HT-29 (cell line): ENCODE measurements around the gene ADAMTS17. TPM values are rescaled to one million over a fixed set of nuclear protein-coding genes. Genes with fewer than 3 reads are reported as not detected.
"Not testable (repeated sequence)": the region's sequence is repeated elsewhere in the genome, so short reads cannot be mapped to it uniquely, and the experiment has no call there.

Experiments used
- DNase-seq: peaks from one replicate; pipeline ENCODE4 v3.0.0-alpha.2; 2015; ENCODE audit warnings: low spot score
- total RNA-seq: library from RNA; depleted of rRNA; stranded (reverse); fragments of >200 nt; shearing (Covaris generic); gene quantifications from 2 replicates; pipeline ENCODE4 v1.2.3, GENCODE V29; 2014

The ADAMTS17 gene
- total RNA-seq, 1 experiment from 2014 or later: 3.0 TPM

DNA sequence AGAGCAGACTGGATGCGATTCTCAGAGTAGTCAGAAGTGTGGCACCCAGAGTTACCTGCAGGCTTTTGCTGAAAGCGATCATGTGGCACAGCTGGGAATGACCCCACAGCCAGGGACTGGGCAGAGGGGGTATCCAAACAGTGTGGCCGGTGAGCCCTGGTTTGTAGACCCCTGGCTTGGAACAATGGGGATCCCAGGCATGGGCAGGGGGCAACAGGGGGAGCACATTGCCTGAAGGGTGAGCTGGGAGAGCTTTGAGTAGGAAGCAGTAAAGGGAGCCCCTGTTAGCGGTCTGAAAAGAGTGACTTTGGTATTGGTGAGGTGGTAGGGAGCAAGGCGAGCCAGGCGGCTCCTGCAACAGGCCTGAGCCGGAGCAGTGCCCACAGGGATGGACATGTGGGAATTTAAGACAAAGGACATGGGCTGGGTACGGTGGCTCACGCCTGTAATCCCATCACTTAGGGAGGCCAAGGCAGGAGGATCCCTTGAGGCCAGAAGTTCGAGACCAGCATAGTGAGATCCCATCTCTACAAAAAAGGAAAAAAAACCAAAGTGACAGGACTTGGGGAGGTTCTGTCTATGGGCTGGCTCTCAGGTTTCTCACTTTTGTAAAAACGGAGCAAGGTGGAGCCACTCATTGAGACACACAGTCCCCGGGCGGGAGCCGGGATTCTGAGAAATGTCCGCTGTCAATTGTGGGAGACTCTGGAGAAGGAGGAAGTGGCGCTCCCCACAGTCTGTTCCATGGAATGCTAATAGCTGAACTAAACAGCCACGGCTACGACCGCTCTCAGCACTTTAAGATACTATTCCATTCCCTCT lies 384.7 kb downstream of the ADAMTS17 start:
- no peak for DNase-seq

DNA sequence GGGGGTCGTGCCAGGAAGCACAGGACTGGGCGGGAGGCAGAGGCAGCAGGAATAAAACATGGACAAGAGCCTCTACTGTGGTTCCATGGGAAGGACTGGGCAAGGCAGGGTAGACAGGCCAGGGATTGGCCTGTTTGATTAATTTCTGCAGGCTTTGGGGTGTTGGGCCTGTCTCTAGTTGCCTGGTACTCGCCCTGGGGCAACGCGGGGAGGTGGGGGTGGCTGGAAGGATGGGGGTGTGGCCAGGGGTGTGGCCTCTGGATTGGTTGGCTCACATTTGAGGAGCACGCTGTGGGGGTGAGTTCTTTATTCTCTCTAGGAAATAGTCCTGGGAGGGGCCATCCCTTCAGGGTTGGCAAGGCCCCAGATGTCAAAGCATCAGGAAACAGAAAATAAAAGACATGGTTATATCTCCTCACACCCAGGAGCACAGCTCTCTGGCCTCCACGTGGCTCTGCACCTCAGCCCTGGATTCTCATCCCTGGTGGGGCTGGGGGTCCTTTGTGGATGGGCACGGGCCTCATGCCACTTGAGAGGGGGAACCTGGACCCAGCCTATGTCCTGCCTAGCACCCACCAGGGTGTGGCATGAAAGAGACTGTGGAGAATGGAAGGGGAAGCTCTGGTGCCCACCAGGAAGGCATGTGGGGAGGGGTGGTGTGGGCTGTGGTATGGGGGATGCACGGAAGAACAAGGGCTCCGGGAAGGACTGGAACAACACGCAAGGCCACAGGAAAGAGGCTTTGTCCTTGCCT lies 385.6 kb downstream of the ADAMTS17 start:
- DNase-seq: no peak

DNA sequence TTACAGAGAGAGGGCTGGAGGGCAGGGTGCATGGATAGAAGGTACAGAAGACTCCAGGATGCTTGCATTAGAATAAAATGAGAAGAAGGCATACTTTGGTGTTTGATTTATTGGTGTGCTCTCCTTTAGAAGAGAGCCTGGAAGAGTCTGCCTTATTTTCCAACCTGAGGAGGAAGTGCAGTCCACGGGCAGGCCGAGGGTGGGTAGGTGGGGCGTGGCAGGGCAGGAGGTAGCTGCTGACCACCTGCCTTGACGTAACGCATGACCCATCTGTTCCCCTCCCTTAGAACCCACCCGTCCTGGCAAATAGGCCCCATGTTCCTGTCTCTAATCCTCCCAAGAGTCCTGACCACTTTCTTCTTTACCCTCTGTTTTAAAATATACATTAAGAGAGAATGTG lies 386.2 kb downstream of the ADAMTS17 start:
- no peak for DNase-seq

DNA sequence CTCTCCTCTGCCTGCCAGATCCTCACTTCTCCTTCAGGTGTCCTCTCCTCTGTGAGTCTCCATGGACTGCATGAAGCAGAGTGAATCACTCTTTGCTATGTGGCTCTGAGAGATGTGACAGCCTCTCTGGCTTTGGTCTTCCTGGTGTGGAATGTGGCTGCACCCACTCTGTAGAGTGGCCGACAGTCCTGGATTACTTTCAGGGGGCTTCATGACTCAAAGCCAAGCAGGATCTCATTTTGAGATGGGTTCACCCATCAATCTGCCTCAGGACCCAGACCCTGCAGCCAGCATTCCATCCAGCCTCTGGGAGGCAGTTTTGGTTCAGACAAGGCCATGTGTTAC lies 386.6 kb downstream of the ADAMTS17 start:
- no peak for DNase-seq

DNA sequence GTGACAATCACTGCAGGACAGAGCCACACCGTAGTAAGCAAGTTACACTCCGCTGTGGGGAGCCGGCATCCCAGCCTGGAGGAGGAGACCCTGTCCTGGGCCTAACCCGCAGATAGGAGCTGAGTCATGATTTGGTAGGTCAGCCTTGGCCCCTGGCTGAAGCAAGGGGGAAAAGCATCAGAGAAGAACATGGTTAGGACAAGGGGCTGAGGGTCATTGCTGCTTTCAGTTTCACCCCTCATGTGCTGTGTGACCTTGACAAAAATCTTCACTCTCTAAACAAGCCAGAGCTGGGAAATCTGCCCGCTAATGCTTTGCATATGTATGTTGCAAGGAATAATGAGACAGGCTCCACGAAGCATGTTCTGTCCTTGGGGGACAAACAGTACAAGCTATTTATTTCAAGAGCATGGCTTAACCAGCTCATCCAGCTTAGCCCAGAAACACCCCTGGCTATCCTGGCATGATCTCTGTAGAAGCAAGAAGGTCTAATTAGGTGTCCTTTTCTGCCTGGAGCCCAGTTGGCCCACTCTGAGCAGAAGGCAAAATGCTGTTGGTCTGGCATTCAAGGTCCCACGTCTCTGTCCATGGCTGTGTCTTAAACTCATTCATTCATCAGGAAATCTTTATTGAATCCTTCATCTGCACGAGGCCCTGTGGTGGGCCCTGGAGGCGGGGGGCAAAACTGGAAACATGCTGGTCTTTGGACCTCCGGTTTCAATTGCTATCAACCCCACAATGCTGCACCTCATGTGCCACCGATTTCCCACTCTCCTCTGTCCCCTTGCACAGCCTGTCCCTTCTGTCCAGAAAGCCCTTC lies 387.2 kb downstream of the ADAMTS17 start:
- no peak for DNase-seq

DNA sequence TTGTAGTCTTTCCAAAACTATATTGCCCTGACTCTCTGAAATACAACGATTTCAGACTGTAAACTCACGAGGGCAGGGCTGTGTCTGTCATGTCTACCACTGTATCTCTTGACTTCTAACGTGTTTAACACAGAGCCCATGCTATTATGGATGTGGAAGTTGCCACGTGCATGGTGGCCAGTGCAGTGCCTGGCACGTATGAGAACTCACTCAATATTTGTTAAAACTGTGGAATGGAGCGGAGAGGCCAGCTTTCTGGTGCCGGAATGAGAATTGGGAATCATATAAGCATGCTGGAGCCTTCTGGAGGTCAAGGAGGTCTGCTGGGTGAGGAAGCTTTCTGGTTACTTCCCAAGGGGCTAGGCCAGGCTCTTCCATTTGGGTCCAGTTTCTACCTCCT lies 387.9 kb downstream of the ADAMTS17 start:
- no peak for DNase-seq

DNA sequence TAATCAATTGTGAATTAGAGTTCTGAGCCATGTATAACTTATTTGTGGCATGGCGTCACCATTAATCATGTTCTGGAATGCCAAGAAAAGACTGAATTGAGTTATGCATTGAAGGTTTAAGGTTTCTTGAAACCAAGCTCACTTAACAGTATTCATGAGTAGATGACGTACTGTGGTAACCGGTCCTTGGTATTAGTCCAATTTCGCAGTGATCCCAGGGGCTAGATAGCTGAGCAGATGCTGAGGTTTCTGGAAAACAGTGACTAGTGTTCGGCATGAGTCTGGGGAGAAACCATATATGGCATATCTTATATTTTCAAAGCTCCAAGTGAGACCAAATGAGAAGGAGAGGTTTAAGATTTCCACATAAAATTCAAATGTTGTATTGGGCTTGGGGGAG lies 390.3 kb downstream of the ADAMTS17 start:
- DNase-seq: no peak

DNA sequence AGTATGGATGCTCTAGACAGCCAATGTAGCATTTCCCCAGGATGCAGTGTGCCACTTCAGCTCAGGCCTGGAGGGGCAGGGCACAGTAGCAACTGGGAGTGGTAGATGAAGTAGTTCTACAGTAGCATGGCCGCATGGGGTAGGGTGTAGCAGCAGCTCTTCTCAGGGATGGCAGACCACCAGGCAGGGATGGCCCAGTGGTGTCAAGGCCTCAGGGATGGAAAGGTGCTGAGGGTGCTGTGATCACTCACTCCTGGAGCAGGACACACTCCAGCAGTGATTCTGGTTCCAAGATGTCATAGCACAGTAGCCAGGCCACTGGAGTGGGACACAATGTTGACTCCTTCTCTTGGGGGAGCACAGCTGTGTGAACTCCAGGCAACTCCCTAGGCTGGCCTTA lies 397.6 kb downstream of the ADAMTS17 start:
- DNase-seq: no peak

DNA sequence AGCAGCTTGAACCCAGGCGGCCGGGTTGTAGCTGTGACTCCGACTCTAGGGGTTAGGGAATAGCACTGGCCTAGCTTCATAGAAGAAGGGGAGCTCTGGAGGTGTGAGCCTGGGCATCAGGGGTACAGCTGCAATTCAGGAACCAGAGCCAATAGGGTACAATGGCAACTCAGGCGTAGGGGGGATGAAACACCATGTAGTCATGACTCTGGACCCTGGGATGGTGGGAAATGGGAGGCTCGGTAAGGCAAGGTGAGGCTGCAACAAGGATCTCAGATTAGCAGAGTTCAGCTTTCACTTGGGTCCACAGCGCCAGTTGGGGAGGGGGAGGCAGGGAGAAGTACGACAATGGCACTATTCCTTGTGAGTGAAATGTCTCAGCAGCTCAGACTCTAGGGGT lies 398.3 kb downstream of the ADAMTS17 start:
- no peak for DNase-seq

DNA sequence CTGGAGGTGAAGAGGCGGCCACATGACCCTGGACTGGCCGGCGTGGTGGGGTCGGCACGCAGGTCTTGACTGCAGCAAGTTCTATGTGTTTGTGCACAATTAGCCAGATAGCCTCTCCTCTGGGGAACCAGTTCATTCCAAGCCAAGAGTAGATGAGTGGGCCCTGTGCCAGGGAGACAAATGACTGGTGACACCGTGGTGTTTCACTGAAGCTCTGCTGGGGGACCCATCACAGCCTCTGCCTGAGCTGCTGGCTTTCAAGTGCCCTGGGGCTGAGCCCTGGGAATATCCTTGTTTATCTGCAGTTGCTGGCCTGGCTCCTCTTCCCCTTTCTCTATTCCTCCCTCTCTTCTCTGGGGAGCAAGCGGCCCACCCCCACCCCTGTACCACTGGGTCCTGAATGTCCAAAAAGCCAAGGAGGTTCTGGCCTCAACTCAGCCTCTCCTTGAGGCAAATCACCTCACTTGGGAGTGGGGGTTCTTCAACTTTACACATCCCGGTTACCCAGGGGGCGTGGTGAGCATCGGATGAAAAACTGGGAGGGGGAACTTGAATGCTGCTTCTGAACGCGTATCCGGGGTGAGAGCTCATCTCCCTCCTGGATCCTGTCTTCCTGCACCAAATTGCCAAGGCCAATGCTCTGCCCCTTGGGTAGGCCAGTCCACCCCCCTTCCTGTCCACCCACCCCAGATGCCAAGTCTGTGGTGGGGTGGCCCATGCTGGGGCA lies 408.9 kb downstream of the ADAMTS17 start:
- DNase-seq: no peak

DNA sequence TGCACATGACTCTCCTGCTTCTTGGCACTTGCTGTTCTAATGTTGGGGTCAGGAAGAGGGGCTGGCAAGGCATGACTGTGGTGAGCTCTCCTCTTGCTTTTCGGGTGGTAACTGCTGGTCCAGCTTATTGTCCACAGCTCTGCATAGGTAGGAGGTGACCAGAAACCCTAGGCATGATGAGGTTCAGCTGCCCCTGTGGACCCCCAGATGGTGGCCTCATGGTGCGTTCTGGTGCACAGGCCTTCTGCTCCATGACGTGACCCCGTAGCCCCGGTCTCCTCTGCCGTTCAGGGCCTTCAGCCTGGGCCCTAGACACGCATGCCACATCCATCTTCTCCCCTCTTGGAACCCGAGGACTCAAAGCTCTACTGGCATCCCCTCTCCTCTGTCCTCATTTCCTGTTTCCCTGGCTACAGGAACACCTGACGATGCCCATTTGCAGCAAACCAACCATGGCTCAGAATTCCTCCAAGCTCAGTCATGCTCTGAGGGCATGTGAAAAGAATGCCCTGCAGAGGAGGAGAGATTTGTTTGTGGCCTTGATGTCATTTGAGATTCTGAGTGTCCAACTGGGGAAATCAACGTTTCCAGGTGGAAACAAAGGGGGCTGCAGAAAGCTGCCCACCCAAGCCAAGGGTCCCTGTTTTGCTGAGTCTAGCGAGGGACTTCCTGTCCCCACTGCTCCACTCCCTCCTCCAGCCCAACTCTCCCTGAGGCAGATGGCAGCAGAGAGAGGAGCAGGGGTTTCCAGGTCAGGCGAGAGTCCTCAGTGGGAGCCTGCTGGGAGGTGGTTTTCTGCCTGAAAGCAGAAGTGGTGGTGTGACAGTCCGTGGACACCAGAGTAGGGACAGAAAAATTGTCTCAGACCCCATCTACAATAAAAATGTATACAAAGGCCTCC lies 409.8 kb downstream of the ADAMTS17 start:
- no peak for DNase-seq

DNA sequence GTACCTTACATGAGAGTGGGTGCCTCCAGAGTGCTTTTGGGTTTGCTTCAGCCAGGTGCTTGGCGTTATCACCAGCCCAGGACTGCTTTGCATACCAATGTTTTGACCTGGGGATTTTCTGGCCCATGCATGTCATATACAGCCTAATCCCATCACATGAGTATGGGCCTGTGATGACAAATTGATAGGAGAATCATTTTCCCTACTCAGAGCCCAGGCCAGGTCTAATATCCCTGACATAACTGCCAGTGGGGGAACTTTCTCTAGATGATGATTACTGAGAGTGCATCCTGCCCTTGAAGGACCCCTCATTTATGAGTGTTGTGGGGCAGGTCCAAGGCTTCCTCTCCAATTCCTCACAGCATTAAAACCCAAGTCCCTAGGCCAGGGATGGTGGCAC lies 411.1 kb downstream of the ADAMTS17 start:
- no peak for DNase-seq

DNA sequence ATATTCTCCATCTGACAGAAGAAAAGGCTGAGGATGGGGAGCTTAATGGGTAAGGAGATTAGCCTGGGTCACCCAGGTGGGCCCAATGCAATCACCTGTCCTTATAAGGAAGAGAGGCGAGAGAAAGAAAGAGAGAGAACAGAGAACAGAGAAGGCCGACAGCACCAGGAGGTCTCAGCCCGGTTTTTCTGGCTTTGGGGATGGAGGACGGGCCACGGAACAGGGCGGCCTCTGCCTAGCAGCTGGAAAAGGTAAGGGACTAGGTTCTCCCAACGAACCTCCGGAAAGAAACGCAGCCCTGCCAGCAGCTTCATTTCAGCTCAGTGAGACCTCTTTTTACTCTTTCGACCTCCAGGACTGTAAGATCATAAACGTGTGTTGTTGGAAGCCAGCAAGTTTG lies 412.5 kb downstream of the ADAMTS17 start:
- DNase-seq: no peak

DNA sequence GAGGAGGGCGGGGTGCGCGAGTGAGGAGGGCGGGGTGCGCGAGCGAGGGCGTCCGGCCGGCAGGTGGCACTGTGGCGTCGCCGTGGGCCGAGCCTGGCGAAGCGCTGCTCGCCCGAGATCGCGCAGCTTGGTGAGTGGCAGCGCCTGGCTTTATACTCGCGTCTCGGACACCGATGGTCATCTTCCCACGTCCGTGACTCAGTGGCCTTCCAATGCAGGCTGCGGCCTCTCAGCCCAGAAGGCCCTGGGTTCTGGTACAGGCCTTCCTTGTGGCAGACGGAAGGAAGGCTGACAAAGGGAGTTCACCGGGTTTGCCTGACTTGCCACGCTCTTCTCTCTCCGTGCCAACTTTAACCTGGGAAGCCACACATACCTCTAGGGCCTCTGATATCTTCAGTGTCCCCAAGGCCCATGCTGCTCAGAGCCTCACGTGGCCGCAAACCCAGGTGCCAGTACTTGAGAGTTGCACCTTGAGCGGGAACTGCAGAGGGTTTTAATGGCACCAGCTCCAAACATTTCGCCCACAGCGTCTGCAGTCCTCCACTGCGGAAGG lies 413.3 kb downstream of the ADAMTS17 start:
- DNase-seq: peak; percentile 60

DNA sequence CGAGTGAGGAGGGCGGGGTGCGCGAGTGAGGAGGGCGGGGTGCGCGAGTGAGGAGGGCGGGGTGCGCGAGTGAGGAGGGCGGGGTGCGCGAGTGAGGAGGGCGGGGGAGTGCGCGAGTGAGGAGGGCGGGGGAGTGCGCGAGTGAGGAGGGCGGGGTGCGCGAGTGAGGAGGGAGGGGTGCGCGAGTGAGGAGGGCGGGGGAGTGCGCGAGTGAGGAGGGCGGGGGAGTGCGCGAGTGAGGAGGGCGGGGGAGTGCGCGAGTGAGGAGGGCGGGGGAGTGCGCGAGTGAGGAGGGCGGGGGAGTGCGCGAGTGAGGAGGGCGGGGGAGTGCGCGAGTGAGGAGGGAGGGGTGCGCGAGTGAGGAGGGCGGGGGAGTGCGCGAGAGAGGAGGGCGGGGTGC lies 415.2 kb downstream of the ADAMTS17 start:
- not testable (repeated sequence) for DNase-seq

DNA sequence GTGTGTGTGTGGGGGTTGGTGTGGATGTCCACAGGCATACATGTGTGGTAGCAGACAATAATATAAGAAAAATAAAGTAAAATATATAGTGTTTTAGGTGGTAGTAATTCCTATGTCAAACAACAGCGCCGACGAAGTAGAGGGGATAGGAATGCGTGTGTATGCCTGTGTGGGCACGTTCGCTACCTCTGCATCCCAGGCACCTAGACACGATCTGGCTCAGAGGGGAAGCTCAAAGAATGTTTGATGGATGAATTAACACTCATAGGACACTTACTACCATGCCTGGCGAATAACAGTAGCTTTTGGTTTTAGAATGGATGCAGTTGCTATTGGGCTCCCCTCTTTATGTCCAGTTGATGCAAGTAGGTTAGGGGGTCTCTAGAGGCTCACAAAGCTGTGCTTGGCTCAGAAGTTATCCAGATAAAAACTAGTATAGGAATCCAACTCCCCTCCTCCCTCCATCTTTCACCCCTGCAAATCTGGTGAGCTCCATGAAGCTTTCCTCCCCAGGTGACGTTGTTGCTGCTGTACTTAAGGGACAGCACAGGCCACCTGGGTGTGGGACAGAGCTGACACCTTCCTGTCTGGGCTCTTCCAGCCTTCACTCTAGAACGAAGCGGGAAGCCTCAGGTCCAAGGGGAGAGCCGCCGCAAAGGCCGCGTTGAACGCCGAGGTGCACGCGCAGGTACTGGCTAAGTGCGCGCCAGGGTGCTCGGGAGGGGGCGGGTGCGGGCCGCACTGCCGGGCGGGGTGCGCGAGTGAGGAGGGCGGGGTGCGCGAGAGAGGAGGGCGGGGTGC lies 415.9 kb downstream of the ADAMTS17 start:
- no peak for DNase-seq

DNA sequence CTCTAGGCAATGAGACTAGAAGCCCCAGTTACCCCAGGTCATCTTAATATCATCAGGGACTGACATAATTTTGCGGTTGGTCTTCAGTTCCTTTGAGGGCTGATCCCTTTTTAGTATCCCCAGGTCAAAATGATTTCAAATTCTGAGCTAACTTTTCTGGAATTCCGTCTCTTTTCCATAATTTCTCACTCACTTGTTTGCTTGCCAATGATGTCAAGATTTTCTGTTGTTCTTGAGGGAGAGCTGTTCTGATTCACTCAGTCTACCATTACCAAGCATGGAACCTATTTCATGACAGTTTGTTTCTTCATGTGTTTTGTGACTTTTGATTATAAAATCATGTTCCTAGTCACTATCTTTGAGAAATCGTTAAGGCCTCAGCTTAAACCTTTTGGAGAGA lies 418.1 kb downstream of the ADAMTS17 start:
- DNase-seq: no peak
